GM08714 (cell line): ENCODE results near the gene CISH.
A peak's percentile ranks its signal among the peaks of the same experiment; 100 is the strongest.

ENCODE experiments used
- H3K4me3 ChIP-seq: fragments of 200-500 bp; sonication (Bioruptor generic); 2 replicates; pipeline ENCODE4 v1.5.1; 2014; ENCODE audit warnings: mild to moderate bottlenecking, low read length, inconsistent platforms
- ZNF274 ChIP-seq: IDR thresholded peaks from 2 replicates; pipeline ENCODE4 v1.6.1; 2012; ENCODE audit warnings: mild to moderate bottlenecking, low read depth, low read length

Gene CISH

DNA sequence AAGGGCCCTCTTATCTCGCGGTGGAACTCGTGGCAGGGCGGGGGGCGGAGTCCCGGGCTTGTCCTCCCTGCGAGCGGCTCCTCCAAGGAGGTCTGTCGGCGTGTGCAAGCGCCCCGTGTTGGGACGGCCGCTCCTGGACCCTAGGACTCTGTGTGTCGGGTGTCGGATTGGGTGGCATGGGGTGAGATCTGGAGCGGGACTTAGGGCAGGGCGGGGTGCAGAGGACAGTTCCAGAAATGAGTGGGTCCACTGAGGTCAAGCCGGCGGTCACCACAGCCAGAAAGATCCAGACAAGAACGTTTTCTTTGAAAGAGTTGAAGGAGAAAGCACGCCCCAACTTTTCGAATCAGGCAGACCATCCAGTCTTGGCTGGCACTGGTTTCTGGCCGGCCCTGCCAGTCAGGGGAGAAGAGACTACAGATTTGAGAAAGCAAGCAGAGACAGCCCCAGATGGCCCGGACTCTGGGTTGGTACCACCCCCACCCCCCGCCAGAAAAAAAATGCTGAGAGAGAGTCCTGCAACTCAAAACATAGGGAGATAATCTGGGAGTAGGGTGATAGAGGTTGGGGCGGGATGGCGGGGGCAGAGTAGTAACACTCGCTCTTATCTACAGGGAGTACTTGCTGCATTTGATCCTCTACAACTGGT is 784 bp upstream of the CISH start:
- TF ChIP-seq ZNF274 = no peak
- H3K4me3 ChIP-seq = peak overlapping the region; percentile 71; the same call in 1 of the 2 replicates

- peak overlapping the region; percentile 71; the same call in 1 of the 2 replicates for H3K4me3 ChIP-seq
- TF ChIP-seq ZNF274 = no peak
Observed at GRCh38 chr3:50610992-50611463, 546 bp downstream of the CISH start.

DNA sequence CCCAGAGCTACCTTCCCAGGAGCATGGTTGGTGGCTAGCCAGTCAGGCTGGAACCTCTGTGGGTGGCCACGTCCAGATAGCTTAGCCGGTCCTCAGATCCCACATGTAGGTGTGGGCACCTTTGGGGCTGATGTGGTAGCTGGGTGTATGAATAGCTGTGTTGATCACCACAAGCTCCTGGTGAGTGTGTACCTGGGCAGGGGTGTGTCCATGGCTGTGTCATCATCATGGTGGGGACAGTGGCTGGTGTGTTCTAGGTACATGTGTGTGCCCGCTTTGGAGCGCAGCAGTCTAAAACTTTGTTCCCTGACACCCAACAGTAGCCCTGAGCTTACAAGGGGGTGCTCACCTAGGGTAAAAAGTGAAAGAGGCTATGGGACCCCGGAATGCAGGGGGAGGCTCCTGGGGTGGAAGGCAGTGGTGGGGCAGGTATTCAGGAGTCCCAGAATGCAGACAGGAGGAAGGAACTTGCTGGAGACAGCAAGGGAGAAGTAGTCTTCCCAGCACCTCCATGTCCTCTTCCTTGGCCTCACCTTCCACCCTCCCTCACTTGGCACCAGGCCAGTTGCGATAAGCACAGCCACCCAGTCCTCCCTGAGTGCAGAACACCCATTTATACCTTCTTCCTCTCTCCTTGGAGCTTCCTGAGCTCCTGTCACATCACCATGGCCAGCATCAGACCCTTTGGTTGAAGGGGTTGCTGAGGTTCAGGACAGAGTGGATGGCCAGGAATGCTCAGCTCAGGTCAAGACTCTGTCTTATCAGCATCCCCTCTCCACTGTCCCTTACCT is 1.2 kb downstream of the CISH start:
- TF ChIP-seq ZNF274 = no peak
- peak overlapping the region; percentile 71; the same call in 1 of the 2 replicates for H3K4me3 ChIP-seq

DNA sequence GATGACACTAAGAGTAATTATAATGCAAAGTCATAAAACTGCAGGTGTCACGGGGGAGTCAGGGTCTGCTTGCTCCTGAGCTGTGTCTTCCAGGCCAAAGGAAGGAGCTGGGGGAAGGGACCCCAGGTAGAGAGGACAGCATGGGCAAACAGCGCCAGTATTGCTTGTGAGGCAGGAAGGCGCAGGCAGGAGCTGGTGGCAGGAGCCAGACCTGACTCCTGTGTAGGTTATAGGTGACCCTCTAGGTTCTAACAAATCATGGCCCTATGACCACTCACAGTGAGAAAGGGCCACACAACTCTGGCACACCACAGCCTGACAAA is 1.9 kb downstream of the CISH start:
- TF ChIP-seq ZNF274 = no peak
- H3K4me3 ChIP-seq = no peak overlapping the region

- no peak for TF ChIP-seq ZNF274
- H3K4me3 ChIP-seq = no peak overlapping the region
Observed at GRCh38 chr3:50609071-50609762, 2.4 kb downstream of the CISH start.

GRCh38 chr3:50608278-50608677 is 3.3 kb downstream of the CISH start:
- H3K4me3 ChIP-seq = no peak overlapping the region
- TF ChIP-seq ZNF274 = no peak

GRCh38 chr3:50607271-50608091 is 4.1 kb downstream of the CISH start:
- TF ChIP-seq ZNF274 = no peak
- H3K4me3 ChIP-seq = no peak overlapping the region

DNA sequence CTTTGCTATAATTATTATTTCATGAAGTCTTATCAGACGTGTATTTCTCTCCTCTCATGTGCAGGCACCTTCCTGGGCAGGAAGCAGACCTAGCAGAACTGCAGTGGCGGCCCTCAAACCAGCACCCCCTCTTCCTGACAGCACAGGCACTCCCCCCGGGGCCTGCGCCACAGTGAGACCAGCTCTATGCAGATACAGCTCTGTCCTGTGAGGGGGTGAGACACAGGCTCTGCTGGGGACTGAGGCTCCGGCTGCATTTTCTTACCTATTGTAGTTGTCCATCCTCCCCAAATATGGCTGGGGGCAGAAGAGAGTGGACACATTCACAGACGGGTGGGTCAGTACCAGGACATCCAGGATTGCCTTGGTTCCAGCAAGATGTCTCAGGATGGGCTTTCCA is 5.0 kb downstream of the CISH start:
- no peak overlapping the region for H3K4me3 ChIP-seq

DNA sequence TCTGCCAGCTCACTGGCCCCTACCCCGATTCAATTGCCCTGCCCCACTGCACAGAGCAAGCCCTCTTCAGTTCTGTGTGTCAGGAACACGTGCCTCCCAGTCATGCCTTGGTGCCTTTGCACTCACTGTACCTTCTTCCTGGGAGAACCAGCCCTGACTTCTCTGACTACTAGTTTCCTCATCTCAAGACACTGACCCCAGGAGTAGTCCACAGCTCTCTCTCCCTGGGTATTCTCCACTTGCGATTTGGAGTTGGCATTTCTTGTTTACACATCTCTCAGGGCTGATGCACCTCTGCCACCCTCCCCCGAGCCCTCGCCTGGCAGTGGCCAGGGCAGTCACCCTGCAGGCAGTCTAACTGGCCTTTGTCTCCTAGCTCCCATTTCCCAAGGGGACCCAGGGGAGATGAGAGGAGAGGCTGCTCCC is 5.7 kb downstream of the CISH start:
- no peak overlapping the region for H3K4me3 ChIP-seq
- no peak for TF ChIP-seq ZNF274

More for the DNA sequence above, 5.0 kb downstream of the CISH start:
- no peak for TF ChIP-seq ZNF274

- no peak overlapping the region for H3K4me3 ChIP-seq
- TF ChIP-seq ZNF274 = no peak
Observed at GRCh38 chr3:50604628-50605588, 6.7 kb downstream of the CISH start.

GRCh38 chr3:50604110-50604621 is 7.4 kb downstream of the CISH start:
- H3K4me3 ChIP-seq = no peak overlapping the region
- TF ChIP-seq ZNF274 = no peak

DNA sequence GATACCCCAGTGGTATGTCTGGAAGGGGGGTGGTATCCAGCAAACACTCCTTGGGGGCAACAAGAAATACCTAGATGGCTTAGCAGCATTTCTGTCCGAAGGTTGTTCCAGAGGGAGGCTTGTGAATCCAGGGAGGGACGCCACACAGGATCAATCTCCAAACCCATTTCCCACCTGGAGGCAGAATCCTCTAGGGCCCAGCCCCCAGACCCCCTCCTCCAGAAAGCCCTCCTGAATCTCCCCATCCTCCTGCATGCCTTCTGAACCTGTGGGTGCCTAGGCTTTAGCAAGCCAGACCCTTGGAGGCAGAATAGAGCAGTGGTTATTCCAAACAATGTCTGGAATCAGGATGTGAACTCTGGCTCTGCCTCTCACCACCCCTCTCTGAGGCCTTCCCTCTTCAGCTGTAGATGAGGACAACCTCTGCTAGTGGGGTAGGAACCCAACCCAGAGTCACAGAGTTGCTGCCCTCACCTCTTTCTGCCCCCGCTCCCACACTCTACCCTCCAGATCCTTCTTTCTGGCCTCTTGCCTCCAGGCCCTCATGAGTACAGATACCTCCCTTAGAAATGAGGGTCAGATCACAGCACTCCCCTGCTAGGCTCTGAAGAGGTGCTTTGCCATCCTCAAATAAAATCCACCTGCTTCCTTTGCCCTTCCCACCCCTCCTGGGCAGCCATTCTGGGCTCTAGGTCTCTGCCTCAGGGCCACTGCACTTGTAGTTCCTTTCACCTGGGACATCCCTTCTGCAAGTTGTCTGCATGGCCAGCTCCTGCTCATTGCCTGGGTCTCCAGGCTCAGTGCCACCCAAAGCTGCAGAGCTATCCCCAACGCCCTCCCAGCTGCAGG is 8.1 kb downstream of the CISH start:
- no peak for TF ChIP-seq ZNF274

More for the DNA sequence above, 8.1 kb downstream of the CISH start:
- no peak overlapping the region for H3K4me3 ChIP-seq
